GM12873 (cell line): ENCODE results near the gene NME1.

Source experiments
- CTCF ChIP-seq: IDR thresholded peaks from 2 replicates; pipeline ENCODE4 v1.5.1; 2012; ENCODE audit warnings: low read depth, mild to moderate bottlenecking, moderate library complexity, low read length, control low read depth; ENCODE audit not compliant: insufficient read depth; ENCODE audit errors: missing control alignments

Gene NME1

GRCh38 chr17:51189162-51189561 is 35.8 kb downstream of the NME1 start:
- no peak for TF ChIP-seq CTCF

- TF ChIP-seq CTCF = no peak
Observed at GRCh38 chr17:51189628-51190027, 36.3 kb downstream of the NME1 start.

- TF ChIP-seq CTCF = no peak
Observed at GRCh38 chr17:51191895-51192294, 38.5 kb downstream of the NME1 start.

- no peak for TF ChIP-seq CTCF
Observed at GRCh38 chr17:51197754-51198153, 44.4 kb downstream of the NME1 start.

- no peak for TF ChIP-seq CTCF
Observed at GRCh38 chr17:51200295-51200694, 46.9 kb downstream of the NME1 start.

- no peak for TF ChIP-seq CTCF
Observed at GRCh38 chr17:51200846-51201245, 47.5 kb downstream of the NME1 start.

- TF ChIP-seq CTCF = no peak
Observed at GRCh38 chr17:51203838-51204237, 50.5 kb downstream of the NME1 start.
